Measurements from ENCODE around the gene MS4A7.

Gene MS4A7

DNA sequence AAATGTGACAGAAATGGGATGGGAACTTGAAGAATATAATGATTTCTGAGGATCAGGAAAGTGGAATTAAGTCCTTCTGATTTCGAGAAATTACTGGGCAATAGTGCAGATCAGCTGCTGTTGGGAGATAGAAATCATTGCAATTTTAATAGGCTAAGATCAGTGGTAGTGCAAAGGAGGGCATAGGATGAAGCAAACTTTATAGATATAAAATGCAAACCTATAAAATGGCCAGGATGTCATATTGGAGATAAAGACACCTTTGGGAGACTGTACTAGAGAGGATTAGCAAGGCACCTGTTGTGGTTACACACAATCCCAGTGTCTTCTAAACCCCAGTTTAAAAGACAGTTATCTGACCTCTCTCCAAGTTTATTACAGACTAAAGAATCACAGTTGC lies 6.5 kb upstream of the MS4A7 start:
- Histone ChIP-seq H3K27me3 (ENCODE audit: insufficient read depth, low read length) (no peaks in the 10 kb centered on the region), H3K9ac (ENCODE audit: low read depth, low read length) (no peak overlapping the region), H3K36me3 (ENCODE audit: insufficient read depth, low read length) (no peaks in the 10 kb centered on the region), H3K9me3 (ENCODE audit: insufficient read depth, low read depth, low read length) (no peaks in the 10 kb centered on the region), H3K4me3 (ENCODE audit: low read length) (no peak overlapping the region), H3K27ac (ENCODE audit: low read depth, low read length) (no peak overlapping the region), H3K4me1 (ENCODE audit: insufficient read depth, low read length) (peaks cover 5% of the 10 kb centered on the region; the same call in 1 of the 2 replicates)
- WGBS = 88% methylated on average over 1 of the region's 1 CpG

DNA sequence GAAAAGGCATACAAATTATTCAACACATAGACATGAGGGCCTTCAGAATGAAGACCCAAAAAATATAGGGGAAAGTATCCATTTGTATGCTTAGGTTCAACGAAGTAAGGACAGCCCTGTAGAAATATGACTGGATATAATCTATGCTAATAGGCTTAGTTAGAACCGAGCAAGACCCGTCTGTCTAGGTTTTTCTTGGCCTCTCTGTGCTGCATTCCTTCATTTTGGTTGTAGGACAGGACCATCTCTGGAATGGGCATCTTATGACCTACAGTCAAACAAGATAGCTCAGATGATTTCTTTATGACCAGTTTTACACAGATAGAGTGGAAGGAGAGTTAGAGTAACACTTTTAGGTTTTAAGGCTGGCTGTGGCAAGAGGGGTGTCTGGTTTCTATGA lies 5.6 kb upstream of the MS4A7 start:
- 95% methylated on average over 3 of the region's 3 CpGs for WGBS
- no peaks in the 10 kb centered on the region for H3K27me3 ChIP-seq (ENCODE audit: insufficient read depth, low read length)
- H3K4me1 ChIP-seq (ENCODE audit: insufficient read depth, low read length) = no peaks in the 10 kb centered on the region
- H3K36me3 ChIP-seq (ENCODE audit: insufficient read depth, low read length) = no peaks in the 10 kb centered on the region
- H3K9me3 ChIP-seq (ENCODE audit: insufficient read depth, low read depth, low read length) = no peaks in the 10 kb centered on the region
- H3K4me3 ChIP-seq (ENCODE audit: low read length) = no peak overlapping the region
- H3K27ac ChIP-seq (ENCODE audit: low read depth, low read length) = no peak overlapping the region
- no peak overlapping the region for H3K9ac ChIP-seq (ENCODE audit: low read depth, low read length)

DNA sequence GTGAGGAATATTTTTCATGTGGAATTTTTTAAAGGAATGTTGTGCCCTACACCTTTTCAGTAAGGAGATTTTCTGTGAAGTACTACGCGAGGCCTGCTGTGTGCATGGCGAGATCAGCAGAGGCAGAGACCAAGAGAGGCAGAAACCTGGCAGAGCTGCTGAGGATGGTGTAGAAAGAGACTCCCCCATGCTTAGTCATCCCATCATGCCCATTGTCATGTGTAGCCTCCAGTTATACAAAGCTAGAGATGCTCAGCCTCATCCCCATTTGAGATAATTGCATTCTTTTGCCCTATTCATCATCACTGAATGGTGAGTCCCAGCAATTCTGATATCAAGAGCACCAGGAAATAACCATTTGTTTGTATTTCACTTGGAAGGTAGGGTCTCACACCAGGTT lies 3.0 kb upstream of the MS4A7 start:
- Histone ChIP-seq H3K9ac (ENCODE audit: low read depth, low read length) (no peak overlapping the region), H3K4me1 (ENCODE audit: insufficient read depth, low read length) (no peaks in the 10 kb centered on the region), H3K27ac (ENCODE audit: low read depth, low read length) (no peak overlapping the region), H3K4me3 (ENCODE audit: low read length) (no peak overlapping the region), H3K27me3 (ENCODE audit: insufficient read depth, low read length) (no peaks in the 10 kb centered on the region), H3K36me3 (ENCODE audit: insufficient read depth, low read length) (no peaks in the 10 kb centered on the region), H3K9me3 (ENCODE audit: insufficient read depth, low read depth, low read length) (no peaks in the 10 kb centered on the region)
- 94% methylated on average over 3 of the region's 3 CpGs for WGBS

DNA sequence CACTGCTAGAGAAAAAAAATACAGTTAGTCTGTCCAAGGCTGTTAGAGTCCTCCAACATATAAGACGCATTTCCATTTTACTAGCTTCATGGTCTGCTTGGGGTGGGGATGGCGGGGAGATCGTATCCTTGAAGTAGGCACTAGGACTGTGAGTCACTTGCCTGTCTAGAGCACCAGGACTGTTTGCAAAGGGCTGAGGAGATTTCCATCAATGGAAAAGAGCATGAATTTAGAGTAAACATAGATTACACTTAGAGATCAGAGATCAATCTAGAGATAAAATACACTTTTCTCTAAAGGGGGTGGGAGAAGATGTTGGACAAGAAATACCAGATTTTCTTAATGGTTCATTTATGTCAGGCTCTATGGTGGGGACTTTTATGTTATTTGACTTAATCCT lies 1.7 kb upstream of the MS4A7 start:
- no peaks in the 10 kb centered on the region for H3K9me3 ChIP-seq (ENCODE audit: insufficient read depth, low read depth, low read length)
- H3K36me3 ChIP-seq (ENCODE audit: insufficient read depth, low read length) = no peaks in the 10 kb centered on the region
- no peaks in the 10 kb centered on the region for H3K4me1 ChIP-seq (ENCODE audit: insufficient read depth, low read length)
- H3K4me3 ChIP-seq (ENCODE audit: low read length) = no peak overlapping the region
- no peak overlapping the region for H3K27ac ChIP-seq (ENCODE audit: low read depth, low read length)
- H3K9ac ChIP-seq (ENCODE audit: low read depth, low read length) = no peak overlapping the region
- 93% methylated on average over 3 of the region's 3 CpGs for WGBS
- H3K27me3 ChIP-seq (ENCODE audit: insufficient read depth, low read length) = no peaks in the 10 kb centered on the region

DNA sequence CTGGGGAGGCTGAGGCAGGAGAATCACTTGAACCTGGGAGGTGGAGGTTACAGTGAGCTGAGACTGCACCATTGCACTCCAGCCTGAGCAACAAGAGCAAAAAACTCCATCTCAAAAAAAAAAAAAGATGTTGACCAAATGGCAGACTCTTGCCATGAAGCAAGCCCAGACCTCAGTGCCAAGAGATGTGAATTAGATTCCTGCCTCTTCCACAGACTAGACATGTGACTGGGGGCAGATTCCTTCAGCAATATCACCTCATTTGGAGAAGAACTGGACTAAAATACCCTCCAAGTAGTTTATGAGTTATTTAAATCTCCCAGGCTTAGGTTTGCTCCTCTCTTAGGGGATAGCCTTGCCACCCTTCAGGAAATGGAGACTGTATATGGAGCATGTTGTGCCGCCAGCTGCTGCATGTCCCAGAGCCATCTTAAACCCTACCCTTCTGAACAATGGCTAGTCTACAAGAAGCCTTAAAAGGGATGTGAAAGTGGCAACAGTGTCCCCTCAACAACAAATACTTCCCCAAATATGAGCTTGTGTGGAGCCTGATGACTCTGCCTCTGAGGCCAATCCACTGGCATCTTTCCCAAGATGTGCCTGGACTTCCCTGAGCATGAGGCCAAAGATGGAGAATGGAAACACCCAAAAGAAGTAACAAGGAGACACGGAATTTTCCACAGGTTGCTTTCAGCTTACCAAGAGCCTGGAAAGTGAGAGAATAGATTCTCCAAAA lies 763 bp upstream of the MS4A7 start:
- Histone ChIP-seq H3K27ac (ENCODE audit: low read depth, low read length) (no peak overlapping the region), H3K27me3 (ENCODE audit: insufficient read depth, low read length) (no peaks in the 10 kb centered on the region), H3K36me3 (ENCODE audit: insufficient read depth, low read length) (no peaks in the 10 kb centered on the region), H3K4me1 (ENCODE audit: insufficient read depth, low read length) (no peaks in the 10 kb centered on the region), H3K4me3 (ENCODE audit: low read length) (no peak overlapping the region), H3K9ac (ENCODE audit: low read depth, low read length) (no peak overlapping the region), H3K9me3 (ENCODE audit: insufficient read depth, low read depth, low read length) (no peaks in the 10 kb centered on the region)
- 96% methylated on average over 2 of the region's 2 CpGs for WGBS

DNA sequence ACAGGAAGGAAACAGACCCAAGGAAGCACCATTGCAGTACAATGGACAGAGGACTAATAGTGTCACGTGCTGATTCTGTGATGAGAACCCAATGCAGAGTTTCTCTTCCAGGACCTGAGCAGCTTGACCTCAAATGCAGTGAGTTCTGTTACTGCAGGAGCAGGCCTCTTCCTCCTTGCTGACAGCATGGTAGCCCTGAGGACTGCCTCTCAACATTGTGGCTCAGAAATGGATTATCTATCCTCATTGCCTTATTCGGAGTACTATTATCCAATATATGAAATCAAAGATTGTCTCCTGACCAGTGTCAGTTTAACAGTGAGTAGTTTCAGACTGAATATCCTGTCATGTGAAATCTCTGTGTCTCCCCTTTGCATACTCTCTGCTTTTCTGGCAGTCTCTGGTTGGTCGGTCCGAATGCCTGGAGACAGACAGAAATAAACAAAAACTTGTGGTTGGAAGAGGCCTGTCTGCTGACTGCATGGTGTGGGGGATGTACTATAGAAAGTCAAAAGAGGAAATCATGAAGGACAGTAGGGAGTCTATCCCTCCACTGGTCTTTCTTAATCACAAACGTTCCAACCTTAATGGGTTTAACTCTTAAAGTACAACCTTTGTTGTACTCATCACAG lies 11.1 kb downstream of the MS4A7 start:
- no peak overlapping the region for H3K9ac ChIP-seq (ENCODE audit: low read depth, low read length)
- no peaks in the 10 kb centered on the region for H3K4me1 ChIP-seq (ENCODE audit: insufficient read depth, low read length)
- no peaks in the 10 kb centered on the region for H3K9me3 ChIP-seq (ENCODE audit: insufficient read depth, low read depth, low read length)
- H3K27me3 ChIP-seq (ENCODE audit: insufficient read depth, low read length) = no peaks in the 10 kb centered on the region
- WGBS = 81% methylated on average over 5 of the region's 5 CpGs
- H3K27ac ChIP-seq (ENCODE audit: low read depth, low read length) = no peak overlapping the region
- H3K36me3 ChIP-seq (ENCODE audit: insufficient read depth, low read length) = no peaks in the 10 kb centered on the region
- H3K4me3 ChIP-seq (ENCODE audit: low read length) = no peak overlapping the region

DNA sequence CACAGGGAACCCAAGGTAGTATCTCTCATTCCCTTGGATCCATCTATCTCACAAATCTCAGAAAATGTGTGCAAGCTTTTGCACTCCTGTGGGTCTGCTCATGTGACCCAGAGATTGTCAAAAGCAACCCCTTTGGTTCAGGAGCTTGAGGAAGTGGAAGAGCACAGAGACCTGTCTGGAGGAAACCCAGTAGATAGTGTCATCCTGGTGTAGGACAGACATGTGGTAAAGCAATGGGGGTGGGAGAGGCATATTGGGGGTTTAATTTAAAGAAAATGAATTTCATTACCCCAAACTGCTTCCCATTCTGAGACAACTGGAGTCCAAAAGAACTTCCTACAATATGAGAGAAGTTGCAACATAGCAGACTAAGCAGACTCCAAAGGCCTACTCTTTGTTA lies 12.1 kb downstream of the MS4A7 start:
- Histone ChIP-seq H3K36me3 (ENCODE audit: insufficient read depth, low read length) (no peaks in the 10 kb centered on the region), H3K4me3 (ENCODE audit: low read length) (no peak overlapping the region), H3K9ac (ENCODE audit: low read depth, low read length) (no peak overlapping the region), H3K4me1 (ENCODE audit: insufficient read depth, low read length) (no peaks in the 10 kb centered on the region), H3K27me3 (ENCODE audit: insufficient read depth, low read length) (no peaks in the 10 kb centered on the region), H3K27ac (ENCODE audit: low read depth, low read length) (no peak overlapping the region), H3K9me3 (ENCODE audit: insufficient read depth, low read depth, low read length) (no peaks in the 10 kb centered on the region)

DNA sequence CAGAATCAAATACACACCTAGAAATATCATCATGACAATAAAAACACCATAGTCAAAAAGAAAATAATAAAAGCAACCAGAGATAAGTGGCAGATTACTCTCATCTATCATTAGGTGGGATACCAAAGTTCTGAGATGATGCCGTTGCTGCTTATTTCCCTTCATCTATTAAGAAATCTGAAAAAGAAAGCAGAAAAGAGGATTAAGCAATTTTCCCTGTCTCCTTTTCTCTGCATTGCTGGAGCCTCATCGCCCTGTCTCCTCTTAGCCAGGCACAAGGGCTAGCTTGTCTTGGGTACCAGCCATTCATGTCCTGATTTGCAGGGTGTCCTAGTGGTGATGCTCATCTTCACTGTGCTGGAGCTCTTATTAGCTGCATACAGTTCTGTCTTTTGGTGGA lies 14.0 kb downstream of the MS4A7 start:
- WGBS = 94% methylated on average over 2 of the region's 2 CpGs
- H3K27me3 ChIP-seq (ENCODE audit: insufficient read depth, low read length) = no peaks in the 10 kb centered on the region
- H3K9me3 ChIP-seq (ENCODE audit: insufficient read depth, low read depth, low read length) = no peaks in the 10 kb centered on the region
- no peak overlapping the region for H3K27ac ChIP-seq (ENCODE audit: low read depth, low read length)
- no peak overlapping the region for H3K4me3 ChIP-seq (ENCODE audit: low read length)
- no peaks in the 10 kb centered on the region for H3K36me3 ChIP-seq (ENCODE audit: insufficient read depth, low read length)
- no peaks in the 10 kb centered on the region for H3K4me1 ChIP-seq (ENCODE audit: insufficient read depth, low read length)
- no peak overlapping the region for H3K9ac ChIP-seq (ENCODE audit: low read depth, low read length)

DNA sequence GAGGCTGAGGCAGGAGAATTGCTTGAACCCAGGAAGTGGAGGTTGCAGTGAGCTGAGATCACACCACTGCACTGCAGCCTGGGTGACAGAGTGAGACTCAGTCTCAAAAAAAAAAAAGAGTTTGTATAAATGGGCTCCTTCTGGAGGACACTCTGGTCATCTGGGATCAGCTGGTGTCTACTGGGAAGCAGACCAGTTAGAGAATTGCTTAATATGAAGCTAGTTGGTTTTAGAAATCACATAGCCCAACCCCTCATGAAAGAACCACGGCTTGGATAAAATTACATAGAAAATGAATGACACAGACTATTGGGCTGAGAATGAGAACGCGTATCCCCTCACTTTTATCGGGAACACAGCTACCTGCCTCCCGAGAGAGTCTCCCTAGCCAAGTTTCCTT lies 14.7 kb downstream of the MS4A7 start:
- Histone ChIP-seq H3K27ac (ENCODE audit: low read depth, low read length) (no peak overlapping the region), H3K9ac (ENCODE audit: low read depth, low read length) (no peak overlapping the region), H3K4me3 (ENCODE audit: low read length) (no peak overlapping the region), H3K9me3 (ENCODE audit: insufficient read depth, low read depth, low read length) (no peaks in the 10 kb centered on the region), H3K27me3 (ENCODE audit: insufficient read depth, low read length) (no peaks in the 10 kb centered on the region), H3K4me1 (ENCODE audit: insufficient read depth, low read length) (no peaks in the 10 kb centered on the region), H3K36me3 (ENCODE audit: insufficient read depth, low read length) (no peaks in the 10 kb centered on the region)
- 98% methylated on average over 5 of the region's 5 CpGs for WGBS

DNA sequence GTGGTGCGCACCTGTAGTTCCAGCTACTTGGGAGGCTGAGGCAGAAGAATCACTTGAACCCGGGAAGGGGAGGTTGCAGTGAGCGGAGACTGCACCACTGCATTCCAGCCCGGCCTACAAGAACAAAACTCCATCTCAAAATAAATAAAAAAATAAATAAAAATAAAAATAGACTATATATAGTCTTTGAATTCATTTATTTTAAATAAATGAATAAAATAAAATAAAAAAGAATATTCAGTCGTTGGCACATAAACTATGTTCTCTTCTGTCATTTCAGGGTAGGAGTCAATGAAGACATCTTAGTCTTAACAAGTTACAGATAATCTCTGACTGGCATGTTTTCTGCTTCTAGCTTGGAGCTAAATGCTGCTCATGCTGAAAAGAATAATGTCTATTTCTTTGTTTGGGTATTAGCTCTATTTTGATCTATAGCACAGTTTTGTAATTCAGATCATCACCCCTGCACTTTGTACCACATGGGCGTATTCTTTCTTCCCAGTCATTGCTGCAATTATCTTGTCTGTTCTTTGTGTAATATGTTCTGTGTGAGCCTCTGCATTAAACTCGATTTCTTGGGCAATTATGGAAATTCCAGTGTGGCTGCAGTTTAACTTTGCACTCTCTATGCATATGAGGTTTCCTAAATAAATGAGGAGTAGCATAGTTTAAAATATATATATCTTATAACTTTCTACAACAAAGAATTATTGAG lies 16.5 kb downstream of the MS4A7 start:
- no peaks in the 10 kb centered on the region for H3K4me1 ChIP-seq (ENCODE audit: insufficient read depth, low read length)
- no peaks in the 10 kb centered on the region for H3K27me3 ChIP-seq (ENCODE audit: insufficient read depth, low read length)
- no peak overlapping the region for H3K27ac ChIP-seq (ENCODE audit: low read depth, low read length)
- no peaks in the 10 kb centered on the region for H3K36me3 ChIP-seq (ENCODE audit: insufficient read depth, low read length)
- 95% methylated on average over 6 of the region's 7 CpGs for WGBS
- no peak overlapping the region for H3K4me3 ChIP-seq (ENCODE audit: low read length)
- no peaks in the 10 kb centered on the region for H3K9me3 ChIP-seq (ENCODE audit: insufficient read depth, low read depth, low read length)
- H3K9ac ChIP-seq (ENCODE audit: low read depth, low read length) = no peak overlapping the region

DNA sequence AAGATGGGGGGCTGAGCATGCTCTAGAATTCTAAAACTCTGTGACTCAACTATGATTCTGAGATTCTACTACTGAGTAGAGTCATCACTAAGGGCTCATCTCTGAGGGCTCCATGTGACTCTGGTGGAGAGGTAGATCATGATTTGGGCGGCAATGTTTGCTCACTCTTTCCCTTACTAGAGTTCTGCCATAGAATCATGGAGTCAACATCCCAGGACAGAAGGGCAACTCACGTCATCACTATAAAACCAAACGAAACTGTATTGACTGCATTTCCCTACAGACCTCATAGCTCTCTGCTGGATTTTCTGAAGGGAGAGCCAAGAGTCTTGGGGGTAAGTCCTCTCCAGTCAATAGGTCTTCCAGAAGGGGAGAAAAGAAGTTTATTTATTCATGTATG lies 18.1 kb downstream of the MS4A7 start, which contains the start of gene MS4A14:
Gene MS4A14 (plus strand): TSS at position 78 of the 400 bp plus-strand sequence. CDS start 120 bp downstream, at position 198.
- no peaks in the 10 kb centered on the region for H3K4me1 ChIP-seq (ENCODE audit: insufficient read depth, low read length)
- H3K9me3 ChIP-seq (ENCODE audit: insufficient read depth, low read depth, low read length) = 0 out of 2 replicates have a peak, but pooled peaks cover 1% of the 10 kb centered on the region
- H3K9ac ChIP-seq (ENCODE audit: low read depth, low read length) = no peak within 1 kb of the TSS
- no peaks in the 10 kb centered on the region for H3K36me3 ChIP-seq (ENCODE audit: insufficient read depth, low read length)
- no peak within 1 kb of the TSS for H3K4me3 ChIP-seq (ENCODE audit: low read length)
- WGBS = 88% methylated on average over 3 of the region's 3 CpGs
- H3K27me3 ChIP-seq (ENCODE audit: insufficient read depth, low read length) = no peaks in the 10 kb centered on the region
- no peak within 1 kb of the TSS for H3K27ac ChIP-seq (ENCODE audit: low read depth, low read length)
